Esophagus muscularis mucosa (tissue), 4 donors: ENCODE measurements around the gene BARX1.

Source experiments
- EP300 ChIP-seq: sonication (generic); formaldehyde crosslinking; IDR thresholded peaks from one replicate; pipeline ENCODE4 v1.6.1; 2017; ENCODE audit warnings: antibody characterized with exemption
- POLR2A ChIP-seq: fragments of 450-650 bp; IDR thresholded peaks from one replicate; pipeline ENCODE4 v1.6.1; 2017; ENCODE audit warnings: antibody characterized with exemption, moderate library complexity, mild to moderate bottlenecking, low read depth
- POLR2AphosphoS5 ChIP-seq, 2 donors: sonication (generic); formaldehyde crosslinking; IDR thresholded peaks; one replicate each; pipeline ENCODE4 v1.6.1; 2017; ENCODE audit warnings: antibody characterized with exemption in 2 of 2
- TF ChIP-seq, protein P1 (sequence below), 3 experiments: fragments of 200-600 bp in 2 of 3; fragments of 450-650 bp in 1 of 3; sonication (generic) in 2 of 3; IDR thresholded peaks; one replicate each; pipeline ENCODE4 v1.5.1; 2017 to 2019; ENCODE audit warnings: antibody characterized with exemption in 3 of 3, mild to moderate bottlenecking in 2 of 3, moderate library complexity in 1 of 3

DNA sequence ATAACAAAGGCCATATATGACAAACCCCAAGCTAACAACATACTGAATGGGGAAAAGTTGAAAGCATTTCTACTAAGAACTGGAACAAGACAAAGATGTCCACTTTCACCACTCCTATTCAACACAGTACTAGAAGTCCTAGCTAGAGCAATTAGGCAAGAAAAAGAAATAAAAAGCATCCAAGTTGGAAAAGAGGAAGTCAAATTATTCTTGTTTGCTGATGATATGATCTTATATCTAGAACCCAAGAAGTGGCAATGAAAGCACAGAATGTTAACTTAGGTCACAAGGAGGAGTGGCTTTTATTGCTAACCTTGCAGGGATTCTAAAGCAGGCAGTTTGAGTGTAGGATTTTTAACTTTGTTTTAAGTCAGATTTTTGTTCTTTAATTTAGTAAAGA is 35.3 kb upstream of the BARX1 start:
- no peak for TF ChIP-seq POLR2A
- TF ChIP-seq, protein P1, sequence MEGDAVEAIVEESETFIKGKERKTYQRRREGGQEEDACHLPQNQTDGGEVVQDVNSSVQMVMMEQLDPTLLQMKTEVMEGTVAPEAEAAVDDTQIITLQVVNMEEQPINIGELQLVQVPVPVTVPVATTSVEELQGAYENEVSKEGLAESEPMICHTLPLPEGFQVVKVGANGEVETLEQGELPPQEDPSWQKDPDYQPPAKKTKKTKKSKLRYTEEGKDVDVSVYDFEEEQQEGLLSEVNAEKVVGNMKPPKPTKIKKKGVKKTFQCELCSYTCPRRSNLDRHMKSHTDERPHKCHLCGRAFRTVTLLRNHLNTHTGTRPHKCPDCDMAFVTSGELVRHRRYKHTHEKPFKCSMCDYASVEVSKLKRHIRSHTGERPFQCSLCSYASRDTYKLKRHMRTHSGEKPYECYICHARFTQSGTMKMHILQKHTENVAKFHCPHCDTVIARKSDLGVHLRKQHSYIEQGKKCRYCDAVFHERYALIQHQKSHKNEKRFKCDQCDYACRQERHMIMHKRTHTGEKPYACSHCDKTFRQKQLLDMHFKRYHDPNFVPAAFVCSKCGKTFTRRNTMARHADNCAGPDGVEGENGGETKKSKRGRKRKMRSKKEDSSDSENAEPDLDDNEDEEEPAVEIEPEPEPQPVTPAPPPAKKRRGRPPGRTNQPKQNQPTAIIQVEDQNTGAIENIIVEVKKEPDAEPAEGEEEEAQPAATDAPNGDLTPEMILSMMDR (IDR thresholded peaks at IDR 0.05) = no peak
- TF ChIP-seq POLR2AphosphoS5 (IDR thresholded peaks at IDR 0.05) = no peak
- TF ChIP-seq EP300 = no peak
